MG63 (cell line): ENCODE data around the gene ZNF621. TPM values are rescaled to one million over a fixed set of nuclear protein-coding genes. Genes with fewer than 3 reads are reported as not detected.

Experiments used
- DNase-seq: peaks from one replicate; pipeline ENCODE4 v3.0.0-alpha.2; 2020
- H3K27me3 ChIP-seq: fragments of 250-450 bp; sonication (Bioruptor Pico); 2 replicates; pipeline ENCODE4 v1.5.1; 2020; ENCODE audit warnings: mild to moderate bottlenecking, moderate library complexity
- H3K36me3 ChIP-seq: fragments of 250-450 bp; sonication (Bioruptor Pico); 2 replicates; pipeline ENCODE4 v1.5.1; 2020; ENCODE audit warnings: mild to moderate bottlenecking, moderate library complexity
- H3K4me3 ChIP-seq: fragments of 250-450 bp; sonication (Bioruptor Pico); 2 replicates; pipeline ENCODE4 v1.5.1; 2020; ENCODE audit warnings: mild to moderate bottlenecking, moderate library complexity
- H3K9me3 ChIP-seq: fragments of 250-450 bp; sonication (Bioruptor Pico); 2 replicates; pipeline ENCODE4 v1.5.1; 2020; ENCODE audit warnings: mild to moderate bottlenecking, moderate library complexity
- total RNA-seq: library from RNA; depleted of rRNA; stranded (reverse); fragments of >200 nt; shearing (Covaris generic); gene quantifications from 2 replicates; pipeline ENCODE4 v1.2.3, GENCODE V29; 2014; ENCODE audit warnings: low replicate concordance; rRNA removed

Gene ZNF621
- total RNA-seq, 1 experiment from 2014 or later: 3.6 TPM

- H3K4me3 ChIP-seq: no peak overlapping the region
- no peak for DNase-seq
- no peaks in the 10 kb centered on the region for H3K27me3 ChIP-seq
- no peaks in the 10 kb centered on the region for H3K9me3 ChIP-seq
- no peaks in the 10 kb centered on the region for H3K36me3 ChIP-seq
Observed at GRCh38 chr3:40582401-40583027, 57.8 kb downstream of the ZNF621 start.

GRCh38 chr3:40583691-40584090 lies 58.9 kb downstream of the ZNF621 start:
- Histone ChIP-seq H3K4me3 (no peak overlapping the region), H3K27me3 (no peaks in the 10 kb centered on the region), H3K36me3 (no peaks in the 10 kb centered on the region), H3K9me3 (no peaks in the 10 kb centered on the region)
- DNase-seq: no peak

GRCh38 chr3:40584625-40585189 lies 59.9 kb downstream of the ZNF621 start:
- Histone ChIP-seq H3K36me3 (no peaks in the 10 kb centered on the region), H3K27me3 (no peaks in the 10 kb centered on the region), H3K9me3 (no peaks in the 10 kb centered on the region), H3K4me3 (no peak overlapping the region)
- peak; percentile 51 for DNase-seq

- H3K27me3 ChIP-seq: no peaks in the 10 kb centered on the region
- no peak for DNase-seq
- no peaks in the 10 kb centered on the region for H3K36me3 ChIP-seq
- H3K4me3 ChIP-seq: no peak overlapping the region
- H3K9me3 ChIP-seq: no peaks in the 10 kb centered on the region
Observed at GRCh38 chr3:40585381-40586016, 60.7 kb downstream of the ZNF621 start.

GRCh38 chr3:40586901-40587300 lies 62.1 kb downstream of the ZNF621 start:
- no peak for DNase-seq
- no peaks in the 10 kb centered on the region for H3K9me3 ChIP-seq
- H3K27me3 ChIP-seq: no peaks in the 10 kb centered on the region
- no peak overlapping the region for H3K4me3 ChIP-seq
- H3K36me3 ChIP-seq: no peaks in the 10 kb centered on the region

- Histone ChIP-seq H3K27me3 (no peaks in the 10 kb centered on the region), H3K9me3 (no peaks in the 10 kb centered on the region), H3K4me3 (no peak overlapping the region), H3K36me3 (no peaks in the 10 kb centered on the region)
- no peak for DNase-seq
Observed at GRCh38 chr3:40588406-40588805, 63.6 kb downstream of the ZNF621 start.

Other genes starting within 250 kb of the ZNF621 start
- 11.8 and 16.2 TPM in 2 replicates for gene EIF1B, start 215.3 kb upstream of the ZNF621 start, total RNA-seq
- not detected in 2 replicates for gene ENTPD3, start 137.8 kb upstream of the ZNF621 start, total RNA-seq
- 151 and 350 TPM in 2 replicates for gene RPL14, start 67.6 kb upstream of the ZNF621 start, total RNA-seq
- gene ZNF619, start 47.8 kb upstream of the ZNF621 start, total RNA-seq: 0.79 and 2.2 TPM in 2 replicates
- gene ZNF620, start 18.9 kb upstream of the ZNF621 start, total RNA-seq: 0.10 and 0.36 TPM in 2 replicates